Esophagus muscularis mucosa (tissue), 4 donors: ENCODE data around the gene LILRB2. TPM values are rescaled to one million over a fixed set of nuclear protein-coding genes. Genes with fewer than 3 reads are reported as not detected.

Source experiments
- DNase-seq: peaks from one replicate; pipeline ENCODE4 v3.0.0-alpha.2; 2017; ENCODE audit errors: extremely low spot score
- H3K27ac ChIP-seq, 4 donors: fragments of 200-600 bp; sonication (generic); replicated peaks in 1 of 4; 1 replicate in 3 of 4; 2 replicates in 1 of 4; pipeline ENCODE4 v1.5.1; 2016 to 2019; ENCODE audit warnings: mild to moderate bottlenecking in 1 of 4
- H3K27me3 ChIP-seq, 4 donors: fragments of 200-600 bp; sonication (generic); one replicate each; pipeline versions ENCODE4 v1.5.1 to v1.6.0; 2016 to 2019
- H3K36me3 ChIP-seq, 4 donors: fragments of 200-600 bp; sonication (generic); one replicate each; pipeline ENCODE4 v1.5.1; 2016 to 2019
- H3K4me1 ChIP-seq, 4 donors: fragments of 200-600 bp; sonication (generic); one replicate each; pipeline ENCODE4 v1.5.1; 2016 to 2019
- H3K4me3 ChIP-seq, 4 donors: fragments of 200-600 bp; sonication (generic); 1 replicate in 2 of 4; 2 replicates in 2 of 4; pipeline ENCODE4 v1.5.1; 2016 to 2019; ENCODE audit warnings: mild to moderate bottlenecking in 4 of 4, moderate library complexity in 1 of 4
- H3K9me3 ChIP-seq, 4 donors: fragments of 200-600 bp; sonication (generic); 1 replicate in 3 of 4; 2 replicates in 1 of 4; pipeline ENCODE4 v1.5.1; 2016 to 2019
- EP300 ChIP-seq: sonication (generic); formaldehyde crosslinking; IDR thresholded peaks from one replicate; pipeline ENCODE4 v1.6.1; 2017; ENCODE audit warnings: antibody characterized with exemption
- POLR2A ChIP-seq: fragments of 450-650 bp; IDR thresholded peaks from one replicate; pipeline ENCODE4 v1.6.1; 2017; ENCODE audit warnings: antibody characterized with exemption, moderate library complexity, mild to moderate bottlenecking, low read depth
- POLR2AphosphoS5 ChIP-seq, 2 donors: sonication (generic); formaldehyde crosslinking; IDR thresholded peaks; one replicate each; pipeline ENCODE4 v1.6.1; 2017; ENCODE audit warnings: antibody characterized with exemption in 2 of 2
- WGBS: methylation state at CpG from one replicate; pipeline ENCODE4 v1.1.5; 2018; 5-methylcytosine and 5-hydroxymethylcytosine counted together
- intact Hi-C: fragments of 100-400 bp; cut with DNase I; formaldehyde crosslinking; loops from one replicate; pipeline ENCODE4 v1.15.1; 2023
- total RNA-seq, 4 donors: library from RNA; depleted of rRNA; stranded (reverse); fragments of >200 nt; gene quantifications; one replicate each; pipeline versions ENCODE4 v1.1.0 to v1.2.1, GENCODE V29; 2016
- TF ChIP-seq, protein P1 (sequence below), 3 experiments: fragments of 200-600 bp in 2 of 3; fragments of 450-650 bp in 1 of 3; sonication (generic) in 2 of 3; IDR thresholded peaks; one replicate each; pipeline ENCODE4 v1.5.1; 2017 to 2019; ENCODE audit warnings: antibody characterized with exemption in 3 of 3, mild to moderate bottlenecking in 2 of 3, moderate library complexity in 1 of 3

The LILRB2 gene
- total RNA-seq, 4 donors from 2014 or later: 2.1 to 5.6 (median 2.6) TPM

DNA sequence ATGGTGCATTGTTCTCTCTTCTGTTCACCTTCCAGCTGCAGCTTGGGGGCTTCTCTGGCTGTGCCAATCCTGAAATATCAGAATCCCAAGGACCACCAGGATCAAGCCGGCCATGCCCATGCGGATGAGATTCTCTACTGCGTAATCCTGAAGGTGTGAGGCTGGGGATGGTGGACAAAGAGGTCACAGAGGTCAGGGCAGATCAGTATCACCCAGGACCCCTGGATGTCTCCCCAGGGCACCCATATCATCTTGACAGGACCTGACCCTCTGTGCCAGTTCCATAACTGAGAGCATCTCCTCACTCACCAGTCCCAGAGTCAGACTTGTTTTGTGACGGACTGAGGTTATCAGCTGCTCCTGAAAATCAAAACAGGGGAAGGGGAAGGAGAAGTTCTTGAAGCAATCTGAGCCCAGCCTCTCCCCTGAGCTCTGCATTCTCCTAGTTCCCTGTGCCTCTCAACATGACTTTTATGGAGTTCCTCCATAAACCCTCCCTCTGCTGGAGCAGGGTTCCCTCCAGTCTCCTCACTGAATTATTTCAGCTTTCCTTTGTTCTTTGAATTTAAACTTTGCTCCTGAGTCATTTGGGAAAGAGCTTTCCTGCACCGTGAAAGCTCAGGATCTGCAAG lies 26.6 kb upstream of the LILRB2 start:
- no peak overlapping the region for H3K27ac ChIP-seq
- no peak overlapping the region for H3K4me3 ChIP-seq
- H3K9me3 ChIP-seq: no peaks in the 10 kb centered on the region
- WGBS: 88% methylated on average over 5 of the region's 5 CpGs
- peaks cover 0 to 47% (median 0%) of the 10 kb centered on the region in 4 donors for H3K27me3 ChIP-seq
- H3K36me3 ChIP-seq: no peaks in the 10 kb centered on the region
- H3K4me1 ChIP-seq: no peaks in the 10 kb centered on the region
- intact Hi-C loops: no loop called here
- DNase-seq: no peak
- TF ChIP-seq POLR2A (no peak), POLR2AphosphoS5 (IDR thresholded peaks at IDR 0.05) (no peak), EP300 (no peak)
- TF ChIP-seq, protein P1, sequence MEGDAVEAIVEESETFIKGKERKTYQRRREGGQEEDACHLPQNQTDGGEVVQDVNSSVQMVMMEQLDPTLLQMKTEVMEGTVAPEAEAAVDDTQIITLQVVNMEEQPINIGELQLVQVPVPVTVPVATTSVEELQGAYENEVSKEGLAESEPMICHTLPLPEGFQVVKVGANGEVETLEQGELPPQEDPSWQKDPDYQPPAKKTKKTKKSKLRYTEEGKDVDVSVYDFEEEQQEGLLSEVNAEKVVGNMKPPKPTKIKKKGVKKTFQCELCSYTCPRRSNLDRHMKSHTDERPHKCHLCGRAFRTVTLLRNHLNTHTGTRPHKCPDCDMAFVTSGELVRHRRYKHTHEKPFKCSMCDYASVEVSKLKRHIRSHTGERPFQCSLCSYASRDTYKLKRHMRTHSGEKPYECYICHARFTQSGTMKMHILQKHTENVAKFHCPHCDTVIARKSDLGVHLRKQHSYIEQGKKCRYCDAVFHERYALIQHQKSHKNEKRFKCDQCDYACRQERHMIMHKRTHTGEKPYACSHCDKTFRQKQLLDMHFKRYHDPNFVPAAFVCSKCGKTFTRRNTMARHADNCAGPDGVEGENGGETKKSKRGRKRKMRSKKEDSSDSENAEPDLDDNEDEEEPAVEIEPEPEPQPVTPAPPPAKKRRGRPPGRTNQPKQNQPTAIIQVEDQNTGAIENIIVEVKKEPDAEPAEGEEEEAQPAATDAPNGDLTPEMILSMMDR (IDR thresholded peaks at IDR 0.05): no peak

DNA sequence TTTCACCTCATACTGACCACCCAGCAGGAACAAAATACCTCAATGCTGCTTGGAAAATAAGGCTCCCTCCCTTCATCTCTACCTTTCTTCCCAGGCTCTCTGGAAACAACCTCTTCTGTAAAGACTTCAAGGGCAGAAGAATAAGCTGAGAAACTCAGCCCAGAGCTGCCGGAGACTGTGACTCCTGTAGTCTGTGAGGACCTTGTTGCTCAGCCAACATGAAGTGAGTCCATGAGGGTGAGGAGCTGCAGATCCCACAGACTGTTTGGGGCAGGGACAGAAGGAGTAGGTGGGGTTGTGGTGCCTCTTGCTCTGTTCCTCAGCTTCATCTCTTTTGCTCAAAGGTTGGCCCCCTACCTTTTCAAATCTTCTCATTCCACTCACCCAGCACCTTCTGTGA lies 24.2 kb upstream of the LILRB2 start:
- WGBS: 100% methylated on average over 1 of the region's 1 CpG
- no peak for DNase-seq
- H3K27me3 ChIP-seq: peaks cover 0 to 31% (median 0%) of the 10 kb centered on the region in 4 donors
- H3K36me3 ChIP-seq: no peaks in the 10 kb centered on the region
- H3K4me3 ChIP-seq: no peak overlapping the region
- H3K27ac ChIP-seq: no peak overlapping the region
- intact Hi-C loops: no loop called here
- H3K4me1 ChIP-seq: no peaks in the 10 kb centered on the region
- no peaks in the 10 kb centered on the region for H3K9me3 ChIP-seq
- TF ChIP-seq, protein P1 (IDR thresholded peaks at IDR 0.05): no peak
- TF ChIP-seq POLR2AphosphoS5 (IDR thresholded peaks at IDR 0.05) (no peak), EP300 (no peak), POLR2A (no peak)

DNA sequence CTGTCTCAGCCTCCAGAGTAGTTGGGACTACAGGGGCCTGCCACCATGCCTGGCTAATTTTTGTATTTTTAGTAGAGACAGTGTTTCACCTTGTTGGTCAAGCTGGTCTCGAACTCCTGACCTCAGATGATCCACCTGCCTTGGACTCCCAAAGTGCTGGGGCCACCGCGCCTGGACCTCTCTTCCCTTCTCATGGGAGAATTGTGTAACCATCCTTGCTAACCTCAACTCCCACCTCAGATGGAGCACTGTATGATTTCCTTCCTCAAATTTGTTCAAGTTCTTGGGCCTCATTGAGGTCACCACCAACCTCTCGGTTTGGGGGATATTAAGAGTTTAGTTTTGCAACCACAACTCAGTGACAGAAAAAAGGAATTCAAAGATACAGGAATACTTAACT lies 21.3 kb upstream of the LILRB2 start:
- peaks cover 0 to 45% (median 0%) of the 10 kb centered on the region in 4 donors for H3K27me3 ChIP-seq
- H3K4me3 ChIP-seq: no peak overlapping the region
- no peaks in the 10 kb centered on the region for H3K4me1 ChIP-seq
- TF ChIP-seq, protein P1 (IDR thresholded peaks at IDR 0.05): no peak
- TF ChIP-seq POLR2AphosphoS5 (IDR thresholded peaks at IDR 0.05) (no peak), POLR2A (no peak), EP300 (no peak)
- H3K9me3 ChIP-seq: no peaks in the 10 kb centered on the region
- no peak overlapping the region for H3K27ac ChIP-seq
- 54% methylated on average over 4 of the region's 4 CpGs for WGBS
- intact Hi-C loops: no loop called here
- no peak for DNase-seq
- H3K36me3 ChIP-seq: no peaks in the 10 kb centered on the region

DNA sequence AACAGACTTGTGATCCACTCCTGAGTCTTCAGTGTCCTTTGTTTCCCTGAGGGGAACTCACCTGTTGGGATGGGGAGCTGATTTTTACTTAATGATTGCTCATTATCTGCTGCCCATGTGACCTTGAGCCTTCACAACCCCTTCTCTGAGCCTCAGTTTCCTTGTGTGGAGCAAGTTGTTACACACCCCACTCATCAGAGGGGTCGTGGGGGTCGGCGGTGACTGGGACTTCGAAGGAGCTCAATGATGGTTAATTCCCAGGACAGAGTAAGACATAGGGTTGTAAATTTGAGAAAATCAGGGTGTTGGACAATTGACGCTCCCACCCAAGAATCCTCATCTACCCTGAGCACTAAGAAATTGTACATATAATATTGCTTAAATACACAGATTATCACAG lies 18.6 kb upstream of the LILRB2 start:
- Histone ChIP-seq H3K27ac (no peak overlapping the region), H3K4me3 (no peak overlapping the region), H3K4me1 (no peaks in the 10 kb centered on the region), H3K9me3 (peaks cover 0 to 2% (median 0%) of the 10 kb centered on the region in 4 donors), H3K36me3 (no peaks in the 10 kb centered on the region), H3K27me3 (peaks cover 0 to 32% (median 0%) of the 10 kb centered on the region in 4 donors)
- DNase-seq: no peak
- TF ChIP-seq POLR2AphosphoS5 (IDR thresholded peaks at IDR 0.05): no peak
- TF ChIP-seq, protein P1 (IDR thresholded peaks at IDR 0.05): no peak
- no peak for TF ChIP-seq EP300
- TF ChIP-seq POLR2A: no peak
- 85% methylated on average over 5 of the region's 5 CpGs for WGBS
- intact Hi-C loops: loop anchor here (5.0 kb wide), 1 partner anchor 278 kb away; no protein-coding TSS in a partner anchor
